IPS-20b (cell line): ENCODE measurements around the gene HIPK2.

ENCODE experiments used
- H3K27ac ChIP-seq: one replicate; pipeline ENCODE4 v1.5.1; 2013; ENCODE audit warnings: low read length
- H3K27me3 ChIP-seq: 2 replicates; pipeline ENCODE4 v1.6.1; 2013; ENCODE audit warnings: mild to moderate bottlenecking, low read length, inconsistent platforms; ENCODE audit not compliant: insufficient read depth
- H3K36me3 ChIP-seq: 2 replicates; pipeline ENCODE4 v1.6.1; 2013; ENCODE audit warnings: low read depth, mild to moderate bottlenecking, inconsistent platforms, low read length, moderate library complexity; ENCODE audit not compliant: insufficient read depth
- H3K4me1 ChIP-seq: 2 replicates; pipeline ENCODE4 v1.6.1; 2013; ENCODE audit warnings: mild to moderate bottlenecking, control low read depth, inconsistent platforms, low read length, moderate library complexity; ENCODE audit not compliant: insufficient read depth
- H3K4me3 ChIP-seq: 2 replicates; pipeline ENCODE4 v1.5.1; 2013; ENCODE audit warnings: mild to moderate bottlenecking, low read length, inconsistent platforms
- H3K9ac ChIP-seq: 2 replicates; pipeline ENCODE4 v1.6.1; 2013; ENCODE audit warnings: low read depth, mild to moderate bottlenecking, inconsistent platforms, low read length, moderate library complexity
- H3K9me3 ChIP-seq: 2 replicates; pipeline ENCODE4 v1.6.1; 2013; ENCODE audit warnings: mild to moderate bottlenecking, low read depth, low read length, inconsistent platforms; ENCODE audit not compliant: insufficient read depth

Gene HIPK2

GRCh38 chr7:139648391-139648861, 129.4 kb downstream of the HIPK2 start:
- H3K27ac ChIP-seq = no peak overlapping the region
- H3K36me3 ChIP-seq = no peaks in the 10 kb centered on the region; the same call in 1 of the 2 replicates
- H3K4me1 ChIP-seq = peaks cover 23% of the 10 kb centered on the region; the same call in 1 of the 2 replicates
- no peaks in the 10 kb centered on the region for H3K9me3 ChIP-seq
- H3K4me3 ChIP-seq = no peak overlapping the region
- H3K27me3 ChIP-seq = no peaks in the 10 kb centered on the region
- no peak overlapping the region for H3K9ac ChIP-seq

- no peak overlapping the region; the same call in 1 of the 2 replicates for H3K4me3 ChIP-seq
- H3K4me1 ChIP-seq = peaks cover 23% of the 10 kb centered on the region; the same call in 1 of the 2 replicates
- H3K27ac ChIP-seq = no peak overlapping the region
- H3K9ac ChIP-seq = no peak overlapping the region
- H3K9me3 ChIP-seq = no peaks in the 10 kb centered on the region
- H3K36me3 ChIP-seq = no peaks in the 10 kb centered on the region; the same call in 1 of the 2 replicates
- H3K27me3 ChIP-seq = no peaks in the 10 kb centered on the region
Observed at GRCh38 chr7:139647814-139648390, 129.9 kb downstream of the HIPK2 start.

GRCh38 chr7:139647085-139647484, 130.7 kb downstream of the HIPK2 start:
- no peak overlapping the region for H3K9ac ChIP-seq
- no peak overlapping the region for H3K27ac ChIP-seq
- no peaks in the 10 kb centered on the region for H3K9me3 ChIP-seq
- H3K27me3 ChIP-seq = no peaks in the 10 kb centered on the region
- no peaks in the 10 kb centered on the region; the same call in 1 of the 2 replicates for H3K36me3 ChIP-seq
- peaks cover 20% of the 10 kb centered on the region; the same call in 1 of the 2 replicates for H3K4me1 ChIP-seq
- no peak overlapping the region for H3K4me3 ChIP-seq

GRCh38 chr7:139646566-139646965, 131.2 kb downstream of the HIPK2 start:
- Histone ChIP-seq H3K27ac (no peak overlapping the region), H3K9me3 (no peaks in the 10 kb centered on the region), H3K4me1 (peaks cover 14% of the 10 kb centered on the region; the same call in 1 of the 2 replicates), H3K4me3 (no peak overlapping the region), H3K36me3 (no peaks in the 10 kb centered on the region; the same call in 1 of the 2 replicates), H3K9ac (no peak overlapping the region), H3K27me3 (no peaks in the 10 kb centered on the region)

- Histone ChIP-seq H3K4me1 (peaks cover 14% of the 10 kb centered on the region; the same call in 1 of the 2 replicates), H3K4me3 (no peak overlapping the region), H3K36me3 (no peaks in the 10 kb centered on the region; the same call in 1 of the 2 replicates), H3K27me3 (no peaks in the 10 kb centered on the region), H3K9me3 (no peaks in the 10 kb centered on the region), H3K27ac (no peak overlapping the region), H3K9ac (no peak overlapping the region)
Observed at GRCh38 chr7:139645572-139646523, 131.9 kb downstream of the HIPK2 start.

- Histone ChIP-seq H3K9me3 (no peaks in the 10 kb centered on the region), H3K27me3 (no peaks in the 10 kb centered on the region), H3K27ac (no peak overlapping the region), H3K4me1 (peaks cover 14% of the 10 kb centered on the region; the same call in 1 of the 2 replicates), H3K4me3 (no peak overlapping the region), H3K9ac (no peak overlapping the region), H3K36me3 (no peaks in the 10 kb centered on the region; the same call in 1 of the 2 replicates)
Observed at GRCh38 chr7:139643951-139644585, 133.7 kb downstream of the HIPK2 start.

GRCh38 chr7:139642283-139642682, 135.5 kb downstream of the HIPK2 start:
- no peaks in the 10 kb centered on the region for H3K9me3 ChIP-seq
- no peaks in the 10 kb centered on the region; the same call in 1 of the 2 replicates for H3K36me3 ChIP-seq
- no peaks in the 10 kb centered on the region for H3K4me1 ChIP-seq
- no peak overlapping the region for H3K27ac ChIP-seq
- H3K4me3 ChIP-seq = no peak overlapping the region
- no peaks in the 10 kb centered on the region for H3K27me3 ChIP-seq
- no peak overlapping the region for H3K9ac ChIP-seq

GRCh38 chr7:139641337-139641992, 136.3 kb downstream of the HIPK2 start:
- Histone ChIP-seq H3K27ac (no peak overlapping the region), H3K27me3 (no peaks in the 10 kb centered on the region), H3K36me3 (no peaks in the 10 kb centered on the region; the same call in 1 of the 2 replicates), H3K4me1 (no peaks in the 10 kb centered on the region), H3K9ac (no peak overlapping the region), H3K4me3 (no peak overlapping the region), H3K9me3 (no peaks in the 10 kb centered on the region)

- no peaks in the 10 kb centered on the region; the same call in 1 of the 2 replicates for H3K36me3 ChIP-seq
- H3K27ac ChIP-seq = no peak overlapping the region
Observed at GRCh38 chr7:139640681-139641080, 137.1 kb downstream of the HIPK2 start.

GRCh38 chr7:139639563-139639962, 138.2 kb downstream of the HIPK2 start:
- Histone ChIP-seq H3K9ac (no peak overlapping the region), H3K4me1 (no peaks in the 10 kb centered on the region), H3K36me3 (no peaks in the 10 kb centered on the region)

More at GRCh38 chr7:139640681-139641080, 137.1 kb downstream of the HIPK2 start:
- Histone ChIP-seq H3K4me1 (no peaks in the 10 kb centered on the region), H3K9ac (no peak overlapping the region), H3K9me3 (no peaks in the 10 kb centered on the region), H3K4me3 (no peak overlapping the region), H3K27me3 (no peaks in the 10 kb centered on the region)

More at GRCh38 chr7:139639563-139639962, 138.2 kb downstream of the HIPK2 start:
- Histone ChIP-seq H3K4me3 (no peak overlapping the region), H3K27ac (no peak overlapping the region), H3K9me3 (no peaks in the 10 kb centered on the region), H3K27me3 (no peaks in the 10 kb centered on the region)
